ENCODE measurements around the gene TBC1D5. TPM values are rescaled to one million over a fixed set of nuclear protein-coding genes. Genes with fewer than 3 reads are reported as not detected.

TBC1D5 gene
- total RNA-seq, 3 donors from 2014 or later (not counting 1 experiment from before 2014, with no cell fraction given) = 63.8 to 81.9 (median 74.9) TPM

- intact Hi-C loops (cut with micrococcal nuclease) = no loop called here
- Mint-ChIP-seq H3K9me3 (peaks cover 0 to 8% of the 10 kb centered on the region in 2 donors), H3K36me3 (peaks cover 24% of the 10 kb centered on the region), H3K4me3 (no peak overlapping the region), H3K4me1 (no peaks in the 10 kb centered on the region), H3K27ac (no peak overlapping the region), H3K27me3 (ENCODE audit: low read depth in 2 of 2) (no peaks in the 10 kb centered on the region)
- Histone ChIP-seq H3K4me1 (ENCODE audit: control insufficient read depth, insufficient read depth, low read length) (no peaks in the 10 kb centered on the region), H3K9me3 (ENCODE audit: control insufficient read depth, insufficient read depth, low read length) (no peaks in the 10 kb centered on the region), H3K4me3 (ENCODE audit: low read length) (no peak overlapping the region), H3K36me3 (ENCODE audit: control insufficient read depth, insufficient read depth, low read length) (peaks cover 9% of the 10 kb centered on the region), H3K27ac (ENCODE audit: low read length) (no peak overlapping the region), H3K27me3 (ENCODE audit: control insufficient read depth, insufficient read depth, low read length) (no peaks in the 10 kb centered on the region)
- no peak for TF ChIP-seq CTCF (IDR thresholded peaks at IDR 0.05)
- DNase-seq (no peak), ATAC-seq (no peak)
Observed at GRCh38 chr3:17217588-17217987, 524.8 kb downstream of the TBC1D5 start.

- H3K9me3 Mint-ChIP-seq = no peaks in the 10 kb centered on the region
- WGBS (ENCODE audit: insufficient coverage) = 92% methylated on average over 3 of the region's 3 CpGs
- H3K36me3 Mint-ChIP-seq = peaks cover 16% of the 10 kb centered on the region
Observed at GRCh38 chr3:17213102-17213501, 529.3 kb downstream of the TBC1D5 start.

DNA sequence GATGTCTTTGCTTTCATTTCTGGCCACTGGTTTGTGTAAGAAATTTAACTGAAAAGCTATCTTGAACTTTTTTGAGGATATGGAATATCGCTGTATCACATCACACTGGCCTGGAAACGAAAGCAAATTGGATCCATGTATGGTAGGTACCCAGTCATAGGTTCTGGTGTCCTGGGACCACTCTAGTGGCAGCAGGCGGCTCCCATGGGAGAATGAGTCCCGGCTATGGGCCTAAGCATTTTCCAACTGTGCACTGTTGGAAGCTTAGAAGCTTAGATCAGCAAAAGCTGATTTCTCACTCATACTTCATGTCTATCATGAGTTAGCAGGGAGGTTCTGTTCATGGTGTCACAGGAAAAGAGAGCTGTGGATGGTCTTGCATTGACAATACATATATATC lies 534.5 kb downstream of the TBC1D5 start:
- H3K9me3 ChIP-seq (ENCODE audit: control insufficient read depth, insufficient read depth, low read length) = peaks cover 2% of the 10 kb centered on the region
- H3K36me3 ChIP-seq (ENCODE audit: control insufficient read depth, insufficient read depth, low read length) = peaks cover 13% of the 10 kb centered on the region
- H3K9me3 Mint-ChIP-seq = peaks cover 0 to 3% of the 10 kb centered on the region in 2 donors
- no peak overlapping the region for H3K27ac Mint-ChIP-seq
- H3K27me3 ChIP-seq (ENCODE audit: control insufficient read depth, insufficient read depth, low read length) = no peaks in the 10 kb centered on the region
- H3K27ac ChIP-seq (ENCODE audit: low read length) = no peak overlapping the region
- 95% methylated on average over 4 of the region's 4 CpGs for WGBS (ENCODE audit: insufficient coverage)
- ATAC-seq (no peak), DNase-seq (no peak)
- H3K4me3 Mint-ChIP-seq = no peak overlapping the region
- TF ChIP-seq CTCF (IDR thresholded peaks at IDR 0.05) = no peak
- H3K36me3 Mint-ChIP-seq = peaks cover 26% of the 10 kb centered on the region
- H3K4me3 ChIP-seq (ENCODE audit: low read length) = no peak overlapping the region
- no peaks in the 10 kb centered on the region for H3K4me1 ChIP-seq (ENCODE audit: control insufficient read depth, insufficient read depth, low read length)
- no peaks in the 10 kb centered on the region for H3K27me3 Mint-ChIP-seq (ENCODE audit: low read depth in 2 of 2)
- intact Hi-C loops (cut with micrococcal nuclease) = no loop called here
- H3K4me1 Mint-ChIP-seq = no peaks in the 10 kb centered on the region

More at GRCh38 chr3:17213102-17213501, 529.3 kb downstream of the TBC1D5 start:
- ATAC-seq (no peak), DNase-seq (no peak)
- no peaks in the 10 kb centered on the region for H3K27me3 Mint-ChIP-seq (ENCODE audit: low read depth in 2 of 2)
- TF ChIP-seq CTCF (IDR thresholded peaks at IDR 0.05) = no peak
- Histone ChIP-seq H3K27ac (ENCODE audit: low read length) (no peak overlapping the region), H3K36me3 (ENCODE audit: control insufficient read depth, insufficient read depth, low read length) (peaks cover 13% of the 10 kb centered on the region), H3K9me3 (ENCODE audit: control insufficient read depth, insufficient read depth, low read length) (no peaks in the 10 kb centered on the region), H3K27me3 (ENCODE audit: control insufficient read depth, insufficient read depth, low read length) (no peaks in the 10 kb centered on the region), H3K4me1 (ENCODE audit: control insufficient read depth, insufficient read depth, low read length) (no peaks in the 10 kb centered on the region), H3K4me3 (ENCODE audit: low read length) (no peak overlapping the region)
- H3K4me3 Mint-ChIP-seq = no peak overlapping the region
- no peaks in the 10 kb centered on the region for H3K4me1 Mint-ChIP-seq
- intact Hi-C loops (cut with micrococcal nuclease) = no loop called here
- no peak overlapping the region for H3K27ac Mint-ChIP-seq

DNA sequence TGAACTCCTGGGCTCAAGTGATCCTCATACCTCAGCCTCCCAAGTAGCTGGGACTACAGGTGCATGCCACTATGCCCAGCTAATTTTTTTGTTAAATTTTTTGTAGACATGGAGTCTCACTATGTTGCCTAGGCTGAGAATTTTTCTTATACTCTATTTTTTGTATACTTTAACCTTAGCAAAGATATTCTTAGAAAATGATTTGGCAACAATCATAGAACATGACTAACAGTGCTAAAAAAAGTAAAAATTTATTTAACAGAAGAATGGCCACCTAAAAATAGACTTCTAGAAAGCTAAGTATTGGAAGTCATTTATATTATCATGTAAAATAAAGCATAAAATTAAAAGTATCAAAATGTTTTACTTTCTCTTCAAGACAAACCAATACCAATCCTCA lies 535.4 kb downstream of the TBC1D5 start:
- DNase-seq (no peak), ATAC-seq (no peak)
- no peak overlapping the region for H3K27ac ChIP-seq (ENCODE audit: low read length)
- peaks cover 12% of the 10 kb centered on the region for H3K9me3 ChIP-seq (ENCODE audit: control insufficient read depth, insufficient read depth, low read length)
- TF ChIP-seq CTCF (IDR thresholded peaks at IDR 0.05) = no peak
- intact Hi-C loops (cut with micrococcal nuclease) = no loop called here
- peaks cover 31% of the 10 kb centered on the region for H3K36me3 Mint-ChIP-seq
- H3K4me1 Mint-ChIP-seq = peaks cover under 1% of the 10 kb centered on the region in 2 donors
- no peak overlapping the region for H3K27ac Mint-ChIP-seq
- H3K4me1 ChIP-seq (ENCODE audit: control insufficient read depth, insufficient read depth, low read length) = no peaks in the 10 kb centered on the region
- peaks cover 8% of the 10 kb centered on the region for H3K36me3 ChIP-seq (ENCODE audit: control insufficient read depth, insufficient read depth, low read length)
- H3K4me3 ChIP-seq (ENCODE audit: low read length) = no peak overlapping the region
- H3K4me3 Mint-ChIP-seq = no peak overlapping the region
- H3K9me3 Mint-ChIP-seq = peaks cover 0 to 6% of the 10 kb centered on the region in 2 donors
- no peaks in the 10 kb centered on the region for H3K27me3 Mint-ChIP-seq (ENCODE audit: low read depth in 2 of 2)
- H3K27me3 ChIP-seq (ENCODE audit: control insufficient read depth, insufficient read depth, low read length) = no peaks in the 10 kb centered on the region

All from natural killer cell (primary cell).